ENCODE measurements around the gene ABHD16B.

GRCh38 chr20:63890201-63890576, 28.9 kb downstream of the ABHD16B start:
- TF ChIP-seq CTCF (conservative IDR thresholded peaks at IDR 0.05; ENCODE audit: low read length) (no peak), EZH2phosphoT487 (IDR thresholded peaks at IDR 0.05; ENCODE audit: borderline replicate concordance) (no peak)
